Measurements from ENCODE around the gene AXIN1.
"Not testable (repeated sequence)": the region's sequence is repeated elsewhere in the genome, so short reads cannot be mapped to it uniquely, and the experiment has no call there.

AXIN1 gene

GRCh38 chr16:354291-354881, 1.9 kb upstream of the AXIN1 start:
- no peak for DNase-seq (ENCODE audit: low spot score)

GRCh38 chr16:353404-354290, 1.1 kb upstream of the AXIN1 start:
- no peak for DNase-seq (ENCODE audit: low spot score)

- peak; percentile 58 for DNase-seq (ENCODE audit: low spot score)
Observed at GRCh38 chr16:351804-352520, 561 bp downstream of the AXIN1 start.

GRCh38 chr16:350203-350602, 2.3 kb downstream of the AXIN1 start:
- no peak for DNase-seq (ENCODE audit: low spot score)

GRCh38 chr16:349211-349610, 3.3 kb downstream of the AXIN1 start:
- DNase-seq (ENCODE audit: low spot score), result no peak

GRCh38 chr16:348495-348894, 4.0 kb downstream of the AXIN1 start:
- DNase-seq (ENCODE audit: low spot score), result not testable (repeated sequence)

- no peak for DNase-seq (ENCODE audit: low spot score)
Observed at GRCh38 chr16:347203-347602, 5.3 kb downstream of the AXIN1 start.

GRCh38 chr16:346587-346986, 5.9 kb downstream of the AXIN1 start:
- DNase-seq (ENCODE audit: low spot score), result no peak

- DNase-seq (ENCODE audit: low spot score), result no peak
Observed at GRCh38 chr16:345772-346171, 6.8 kb downstream of the AXIN1 start.

GRCh38 chr16:342455-343213, 9.9 kb downstream of the AXIN1 start:
- no peak for DNase-seq (ENCODE audit: low spot score)

GRCh38 chr16:341974-342336, 10.6 kb downstream of the AXIN1 start:
- DNase-seq (ENCODE audit: low spot score), result not testable (repeated sequence)

GRCh38 chr16:341095-341973, 11.2 kb downstream of the AXIN1 start:
- not testable (repeated sequence) for DNase-seq (ENCODE audit: low spot score)

GRCh38 chr16:340370-341091, 12.0 kb downstream of the AXIN1 start:
- DNase-seq (ENCODE audit: low spot score), result no peak

- no peak for DNase-seq (ENCODE audit: low spot score)
Observed at GRCh38 chr16:339680-340079, 12.8 kb downstream of the AXIN1 start.

GRCh38 chr16:337975-338575, 14.4 kb downstream of the AXIN1 start:
- no peak for DNase-seq (ENCODE audit: low spot score)

GRCh38 chr16:337437-337836, 15.1 kb downstream of the AXIN1 start:
- no peak for DNase-seq (ENCODE audit: low spot score)

- DNase-seq (ENCODE audit: low spot score), result no peak
Observed at GRCh38 chr16:336269-336668, 16.3 kb downstream of the AXIN1 start.

GRCh38 chr16:334861-335632, 17.5 kb downstream of the AXIN1 start:
- not testable (repeated sequence) for DNase-seq (ENCODE audit: low spot score)

- not testable (repeated sequence) for DNase-seq (ENCODE audit: low spot score)
Observed at GRCh38 chr16:334164-334832, 18.2 kb downstream of the AXIN1 start.
